Neural progenitor cell (in vitro differentiated cells): ENCODE data around the gene NEU3. TPM values are rescaled to one million over a fixed set of nuclear protein-coding genes. Genes with fewer than 3 reads are reported as not detected.
"Not testable (repeated sequence)": the region's sequence is repeated elsewhere in the genome, so short reads cannot be mapped to it uniquely, and the experiment has no call there.

ENCODE experiments used
- DNase-seq: peaks from one replicate; pipeline ENCODE4 v3.0.0-alpha.2; 2016; ENCODE audit warnings: low spot score
- H2AFZ ChIP-seq: fragments of 200-600 bp; sonication (generic); replicated peaks from 2 replicates; pipeline ENCODE4 v1.6.1; 2016; ENCODE audit warnings: antibody characterized with exemption
- H3F3A ChIP-seq: fragments of 200-600 bp; sonication (generic); 2 replicates; pipeline ENCODE4 v1.6.1; 2016; ENCODE audit warnings: antibody characterized with exemption, low read depth
- H3K27ac ChIP-seq: fragments of 200-600 bp; sonication (generic); 2 replicates; pipeline ENCODE4 v1.5.1; 2016; ENCODE audit warnings: mild to moderate bottlenecking
- H3K27me3 ChIP-seq: fragments of 200-600 bp; sonication (generic); 2 replicates; pipeline ENCODE4 v1.6.1; 2016; ENCODE audit warnings: mild to moderate bottlenecking, moderate library complexity
- H3K36me3 ChIP-seq: fragments of 200-600 bp; sonication (generic); 2 replicates; pipeline ENCODE4 v1.5.1; 2016
- H3K4me1 ChIP-seq: fragments of 200-600 bp; sonication (generic); 2 replicates; pipeline ENCODE4 v1.6.1; 2016; ENCODE audit warnings: mixed run types
- H3K4me2 ChIP-seq: fragments of 200-600 bp; sonication (generic); 2 replicates; pipeline ENCODE4 v1.6.1; 2016
- H3K4me3 ChIP-seq: fragments of 200-600 bp; sonication (generic); 2 replicates; pipeline ENCODE4 v1.5.1; 2016
- H3K79me2 ChIP-seq: fragments of 200-600 bp; sonication (generic); 2 replicates; pipeline ENCODE4 v1.6.1; 2016; ENCODE audit warnings: low read depth
- H3K9ac ChIP-seq: fragments of 200-600 bp; sonication (generic); 2 replicates; pipeline ENCODE4 v1.6.1; 2016
- H3K9me3 ChIP-seq: fragments of 200-600 bp; sonication (generic); 2 replicates; pipeline ENCODE4 v1.5.1; 2016; ENCODE audit warnings: low read depth
- H4K20me1 ChIP-seq: fragments of 200-600 bp; sonication (generic); 2 replicates; pipeline ENCODE4 v1.6.1; 2016; ENCODE audit warnings: low read depth
- H3K27ac Mint-ChIP-seq: 3 replicates; pipeline ENCODE4 v1.8.0; 2021; ENCODE audit warnings: mixed read lengths
- H3K27me3 Mint-ChIP-seq: 2 replicates; pipeline ENCODE4 v1.8.0; 2022; ENCODE audit warnings: low read depth, mild to moderate bottlenecking, inconsistent platforms, moderate library complexity, mixed read lengths; ENCODE audit not compliant: insufficient read depth
- H3K36me3 Mint-ChIP-seq: 3 replicates; pipeline ENCODE4 v1.8.0; 2021; ENCODE audit warnings: mixed read lengths
- H3K4me1 Mint-ChIP-seq: 3 replicates; pipeline ENCODE4 v1.8.0; 2021; ENCODE audit warnings: mixed read lengths
- H3K4me3 Mint-ChIP-seq: 3 replicates; pipeline ENCODE4 v1.8.0; 2021; ENCODE audit warnings: mild to moderate bottlenecking, moderate library complexity, mixed read lengths
- H3K9me3 Mint-ChIP-seq: 3 replicates; pipeline ENCODE4 v1.8.0; 2020; ENCODE audit warnings: mixed read lengths
- EZH2 ChIP-seq: fragments of 200-600 bp; sonication (generic); IDR thresholded peaks from 2 replicates; pipeline ENCODE4 v1.6.1; 2017; ENCODE audit warnings: antibody characterized with exemption, mild to moderate bottlenecking, moderate library complexity
- EZH2phosphoT487 ChIP-seq: fragments of 200-600 bp; sonication (generic); IDR thresholded peaks from 2 replicates; pipeline ENCODE4 v1.6.1; 2017; ENCODE audit warnings: antibody characterized with exemption
- total RNA-seq: library from RNA; depleted of rRNA; stranded (reverse); fragments of >200 nt; gene quantifications from 2 replicates; pipeline ENCODE4 v1.2.3, GENCODE V29; 2015; ENCODE audit warnings: low replicate concordance
- TF ChIP-seq, protein P1 (sequence below): fragments of 200-600 bp; sonication (generic); IDR thresholded peaks from 2 replicates; pipeline ENCODE4 v1.5.1; 2017; ENCODE audit warnings: antibody characterized with exemption, mild to moderate bottlenecking

The NEU3 gene
- total RNA-seq, 1 donor from 2014 or later = 12.4 TPM

DNA sequence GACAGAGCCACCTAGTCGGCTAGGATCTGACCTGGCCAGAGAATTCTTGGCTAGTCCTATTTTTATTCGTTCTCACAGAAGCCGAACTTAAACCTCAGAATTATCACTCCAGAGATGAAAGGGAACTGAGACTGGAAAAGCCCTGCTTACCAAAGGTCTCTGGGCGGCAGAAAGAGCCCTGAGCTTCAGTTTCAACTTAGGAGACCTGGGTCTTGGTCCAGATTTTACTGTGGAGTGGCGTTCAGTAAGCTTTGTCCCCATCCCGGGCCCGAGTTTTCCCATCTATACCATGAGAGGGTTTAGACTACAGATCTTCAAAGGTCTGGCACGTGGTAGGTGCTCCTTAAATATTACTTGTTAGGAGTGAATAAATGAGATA, 516 bp downstream of the NEU3 start:
- Histone ChIP-seq H3K36me3 (no peaks in the 10 kb centered on the region), H3K9ac (peak overlapping the region; percentile 68), H3K4me1 (peaks cover 9% of the 10 kb centered on the region), H3K27ac (no peak overlapping the region), H3F3A (peaks cover 17% of the 10 kb centered on the region), H3K9me3 (no peaks in the 10 kb centered on the region), H3K27me3 (no peaks in the 10 kb centered on the region), H3K79me2 (peaks cover 16% of the 10 kb centered on the region), H3K4me3 (peak overlapping the region; percentile 92), H4K20me1 (no peaks in the 10 kb centered on the region), H2AFZ (peak overlapping the region; percentile 91), H3K4me2 (peak overlapping the region; percentile 82)
- TF ChIP-seq EZH2 = no peak
- TF ChIP-seq, protein P1, sequence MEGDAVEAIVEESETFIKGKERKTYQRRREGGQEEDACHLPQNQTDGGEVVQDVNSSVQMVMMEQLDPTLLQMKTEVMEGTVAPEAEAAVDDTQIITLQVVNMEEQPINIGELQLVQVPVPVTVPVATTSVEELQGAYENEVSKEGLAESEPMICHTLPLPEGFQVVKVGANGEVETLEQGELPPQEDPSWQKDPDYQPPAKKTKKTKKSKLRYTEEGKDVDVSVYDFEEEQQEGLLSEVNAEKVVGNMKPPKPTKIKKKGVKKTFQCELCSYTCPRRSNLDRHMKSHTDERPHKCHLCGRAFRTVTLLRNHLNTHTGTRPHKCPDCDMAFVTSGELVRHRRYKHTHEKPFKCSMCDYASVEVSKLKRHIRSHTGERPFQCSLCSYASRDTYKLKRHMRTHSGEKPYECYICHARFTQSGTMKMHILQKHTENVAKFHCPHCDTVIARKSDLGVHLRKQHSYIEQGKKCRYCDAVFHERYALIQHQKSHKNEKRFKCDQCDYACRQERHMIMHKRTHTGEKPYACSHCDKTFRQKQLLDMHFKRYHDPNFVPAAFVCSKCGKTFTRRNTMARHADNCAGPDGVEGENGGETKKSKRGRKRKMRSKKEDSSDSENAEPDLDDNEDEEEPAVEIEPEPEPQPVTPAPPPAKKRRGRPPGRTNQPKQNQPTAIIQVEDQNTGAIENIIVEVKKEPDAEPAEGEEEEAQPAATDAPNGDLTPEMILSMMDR = no peak
- TF ChIP-seq EZH2phosphoT487 = no peak
- Mint-ChIP-seq H3K4me1 (peaks cover 5% of the 10 kb centered on the region), H3K27ac (no peak overlapping the region), H3K9me3 (no peaks in the 10 kb centered on the region), H3K4me3 (peak overlapping the region; percentile 93), H3K36me3 (no peaks in the 10 kb centered on the region), H3K27me3 (peaks cover 4% of the 10 kb centered on the region)
- DNase-seq = peak; percentile 16

DNA sequence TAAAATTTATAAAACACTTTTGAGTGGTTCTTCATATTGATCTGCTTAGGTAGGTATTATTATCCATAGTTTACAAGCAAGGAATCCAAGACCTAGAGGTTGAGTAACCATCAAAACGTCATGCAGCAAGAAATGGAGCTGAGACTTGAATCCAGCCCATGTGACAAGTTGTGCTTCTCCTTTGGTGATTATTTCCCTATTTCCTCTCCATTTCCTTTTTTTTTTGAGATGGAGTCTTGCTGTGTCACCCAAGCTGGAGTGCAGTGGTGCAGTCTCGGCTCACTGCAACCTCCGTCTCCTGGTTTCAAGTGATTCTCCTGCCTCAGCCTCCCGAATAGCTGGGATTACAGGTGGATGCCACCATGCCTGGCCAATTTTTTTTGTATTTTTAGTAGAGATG, 1.4 kb downstream of the NEU3 start:
- H4K20me1 ChIP-seq, H3K4me1 Mint-ChIP-seq, H3K4me3 ChIP-seq, H3K36me3 Mint-ChIP-seq, H3K36me3 ChIP-seq, H3K9me3 ChIP-seq, DNase-seq, H3K4me1 ChIP-seq, H2AFZ ChIP-seq, H3K9ac ChIP-seq, H3K9me3 Mint-ChIP-seq, H3K27me3 ChIP-seq, H3K27me3 Mint-ChIP-seq, H3K27ac ChIP-seq, H3K27ac Mint-ChIP-seq, H3K4me3 Mint-ChIP-seq: not testable (repeated sequence)
- Histone ChIP-seq H3K79me2 (peaks cover 16% of the 10 kb centered on the region), H3K4me2 (peak overlapping the region; percentile 82), H3F3A (peaks cover 17% of the 10 kb centered on the region)

DNA sequence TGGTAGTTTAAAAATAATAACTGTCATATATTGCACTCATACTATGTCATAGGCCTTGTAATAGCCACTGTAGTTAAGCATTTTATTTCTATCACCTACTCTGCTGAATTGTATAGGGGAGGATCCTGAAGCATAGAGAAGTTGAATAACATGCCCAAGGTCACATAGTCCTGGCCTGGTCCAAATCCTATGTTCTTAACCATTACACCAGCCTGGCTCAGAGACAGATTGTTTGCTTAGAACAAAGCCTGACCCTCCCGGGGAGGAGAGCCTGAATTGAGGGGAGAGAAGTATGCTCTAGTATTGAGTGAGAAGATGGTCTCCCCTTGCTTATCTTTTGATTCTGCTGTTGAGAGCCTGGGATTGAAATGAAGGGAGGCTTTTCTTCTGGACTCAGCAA, 2.2 kb downstream of the NEU3 start:
- H3K36me3 ChIP-seq = no peaks in the 10 kb centered on the region
- no peak overlapping the region for H3K27ac Mint-ChIP-seq
- peaks cover 17% of the 10 kb centered on the region for H3F3A ChIP-seq
- no peaks in the 10 kb centered on the region for H3K9me3 Mint-ChIP-seq
- H3K27me3 Mint-ChIP-seq = peaks cover 2% of the 10 kb centered on the region
- no peak overlapping the region for H2AFZ ChIP-seq
- H3K4me1 Mint-ChIP-seq = peaks cover 5% of the 10 kb centered on the region
- H3K27me3 ChIP-seq = no peaks in the 10 kb centered on the region
- TF ChIP-seq EZH2phosphoT487 (no peak), EZH2 (no peak)
- TF ChIP-seq, protein P1 = no peak
- no peaks in the 10 kb centered on the region for H3K36me3 Mint-ChIP-seq
- peaks cover 9% of the 10 kb centered on the region for H3K4me1 ChIP-seq
- no peak overlapping the region for H3K9ac ChIP-seq
- H3K9me3 ChIP-seq = no peaks in the 10 kb centered on the region
- no peak overlapping the region for H3K4me3 Mint-ChIP-seq
- no peak overlapping the region for H3K4me3 ChIP-seq
- no peaks in the 10 kb centered on the region for H4K20me1 ChIP-seq
- peaks cover 16% of the 10 kb centered on the region for H3K79me2 ChIP-seq
- no peak overlapping the region for H3K27ac ChIP-seq
- no peak overlapping the region for H3K4me2 ChIP-seq
- no peak for DNase-seq

DNA sequence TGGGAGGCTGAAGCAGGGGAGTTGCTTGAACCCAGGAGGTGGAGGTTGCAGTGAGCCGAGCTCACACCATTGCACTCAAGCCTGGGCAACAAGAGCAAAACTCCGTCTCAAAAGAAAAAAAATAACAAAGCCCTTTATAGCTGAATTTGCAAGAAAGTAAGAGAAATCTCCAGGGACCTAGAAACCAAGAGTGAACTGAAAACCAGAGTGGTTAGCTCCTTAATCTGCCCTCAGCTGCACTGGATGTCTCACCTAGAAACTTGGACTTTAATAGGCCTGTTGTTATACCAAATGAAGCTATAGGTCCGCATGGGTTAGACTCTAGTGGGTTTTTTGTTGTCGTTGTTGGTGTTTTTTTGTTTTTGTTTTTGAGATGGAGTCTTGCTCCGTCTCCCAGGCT, 4.1 kb downstream of the NEU3 start:
- no peak overlapping the region for H3K27ac Mint-ChIP-seq
- Histone ChIP-seq H3K4me2 (no peak overlapping the region), H3K9me3 (no peaks in the 10 kb centered on the region), H3K9ac (no peak overlapping the region), H3F3A (peaks cover 16% of the 10 kb centered on the region), H3K4me1 (peaks cover 9% of the 10 kb centered on the region), H4K20me1 (no peaks in the 10 kb centered on the region), H2AFZ (no peak overlapping the region), H3K79me2 (peaks cover 16% of the 10 kb centered on the region), H3K36me3 (no peaks in the 10 kb centered on the region), H3K4me3 (no peak overlapping the region), H3K27me3 (no peaks in the 10 kb centered on the region), H3K27ac (no peak overlapping the region)
- H3K36me3 Mint-ChIP-seq = peaks cover 3% of the 10 kb centered on the region
- no peak overlapping the region for H3K4me3 Mint-ChIP-seq
- TF ChIP-seq EZH2phosphoT487 = no peak
- no peak for TF ChIP-seq EZH2
- TF ChIP-seq, protein P1 = no peak
- H3K4me1 Mint-ChIP-seq = peaks cover 5% of the 10 kb centered on the region
- no peaks in the 10 kb centered on the region for H3K9me3 Mint-ChIP-seq
- H3K27me3 Mint-ChIP-seq = peaks cover 2% of the 10 kb centered on the region
- DNase-seq = no peak
